Panc1 (cell line): Measurements from ENCODE around the gene TMEM45B. TPM values are rescaled to one million over a fixed set of nuclear protein-coding genes. Genes with fewer than 3 reads are reported as not detected.

Experiments
- ATAC-seq: fragments of 200-7000 bp; cut with Tn5 transposase; 2 replicates; pipeline ENCODE4 v1.9.1; 2020; ENCODE audit warnings: mild to moderate bottlenecking, moderate library complexity
- BruUV-seq: library from RNA; stranded (reverse); fragments of 400-500 nt; replicated peaks from 2 replicates; lab custom pipeline; 2021; lab: Mats Ljungman, UMichigan
- CTCF ChIA-PET: fragments of 300-600 bp; sonication (Branson Sonifier 250); formaldehyde crosslinking; loops from one replicate; lab custom pipeline; 2022; ENCODE audit warnings: antibody characterized with exemption; lab: Charles Lee
- POLR2A ChIA-PET: fragments of 300-600 bp; sonication (Branson Sonifier 250); formaldehyde crosslinking; loops from one replicate; lab custom pipeline; 2022; ENCODE audit warnings: antibody characterized with exemption; lab: Charles Lee
- DNase-seq: peaks from one replicate; pipeline ENCODE4 v3.0.0-alpha.2; 2010; ENCODE audit warnings: low read depth, low spot score
- H3K27ac ChIP-seq: 2 replicates; pipeline ENCODE4 v1.5.1; 2011; ENCODE audit warnings: mild to moderate bottlenecking, low read length, inconsistent platforms
- H3K27me3 ChIP-seq: fragments of 200-500 bp; sonication (Bioruptor generic); 2 replicates; pipeline ENCODE4 v1.6.0; 2014; ENCODE audit warnings: low read length, inconsistent platforms; ENCODE audit not compliant: control insufficient read depth, insufficient read depth
- H3K36me3 ChIP-seq: fragments of 200-500 bp; sonication (Bioruptor generic); 2 replicates; pipeline ENCODE4 v1.5.1; 2014; ENCODE audit warnings: inconsistent platforms, mild to moderate bottlenecking, low read length, moderate library complexity; ENCODE audit not compliant: control insufficient read depth, insufficient read depth
- H3K4me1 ChIP-seq: 2 replicates; pipeline ENCODE4 v1.5.1; 2011; ENCODE audit warnings: inconsistent platforms, mild to moderate bottlenecking, low read length, moderate library complexity; ENCODE audit not compliant: control insufficient read depth, insufficient read depth
- H3K4me3 ChIP-seq, 2 experiments: 2 replicates each; pipeline ENCODE4 v1.5.1; 2011 to 2012; ENCODE audit warnings: low read depth in 2 of 2, low read length in 2 of 2, mild to moderate bottlenecking in 2 of 2, inconsistent platforms in 1 of 2, moderate library complexity in 1 of 2
- H3K9me3 ChIP-seq: fragments of 200-500 bp; sonication (Bioruptor generic); 2 replicates; pipeline ENCODE4 v1.5.1; 2014; ENCODE audit warnings: low read depth, mild to moderate bottlenecking, inconsistent platforms, low read length, moderate library complexity; ENCODE audit not compliant: control insufficient read depth, insufficient read depth
- CTCF ChIP-seq: fragments of 450-650 bp; IDR thresholded peaks from 2 replicates; pipeline ENCODE4 v1.5.1; 2017; ENCODE audit warnings: mild to moderate bottlenecking
- POLR2AphosphoS5 ChIP-seq: IDR thresholded peaks from 2 replicates; pipeline ENCODE4 v1.6.1; 2012; ENCODE audit warnings: mild to moderate bottlenecking, low read depth, low read length, moderate library complexity
- REST ChIP-seq, 2 experiments: IDR thresholded peaks; 2 replicates each; pipeline ENCODE4 v1.6.1; 2011 to 2012; ENCODE audit warnings: low read depth in 2 of 2, control low read depth in 1 of 2, low read length in 1 of 2, mild to moderate bottlenecking in 1 of 2, moderate library complexity in 1 of 2; ENCODE audit not compliant: insufficient read depth in 1 of 2
- SIN3A ChIP-seq: IDR thresholded peaks from 2 replicates; pipeline ENCODE4 v1.6.1; 2012; ENCODE audit warnings: low read depth, mild to moderate bottlenecking, low read length, moderate library complexity, borderline replicate concordance; ENCODE audit not compliant: insufficient read depth
- TCF7L2 ChIP-seq: IDR thresholded peaks from 2 replicates; pipeline ENCODE4 v1.6.1; 2011; ENCODE audit warnings: mild to moderate bottlenecking, low read depth, low read length, inconsistent platforms
- in situ Hi-C: cut with HindIII; loops from 2 replicates; pipeline ENCODE4 v1.10.0; 2016; ENCODE audit warnings: low sequenced_read_pairs, low pct_unique_long_range_greater_than_20kb
- intact Hi-C: fragments of 100-400 bp; cut with micrococcal nuclease; formaldehyde crosslinking; loops from one replicate; pipeline ENCODE4 v1.10.0; 2022; ENCODE audit not compliant: unreplicated experiment
- total RNA-seq: library from RNA; stranded (reverse); gene quantifications from one replicate; pipeline ENCODE4 v1.2.1, GENCODE V29; 2021; ENCODE audit not compliant: unreplicated experiment

TMEM45B gene
- total RNA-seq, 1 experiment from 2014 or later: 2.6 TPM

DNA sequence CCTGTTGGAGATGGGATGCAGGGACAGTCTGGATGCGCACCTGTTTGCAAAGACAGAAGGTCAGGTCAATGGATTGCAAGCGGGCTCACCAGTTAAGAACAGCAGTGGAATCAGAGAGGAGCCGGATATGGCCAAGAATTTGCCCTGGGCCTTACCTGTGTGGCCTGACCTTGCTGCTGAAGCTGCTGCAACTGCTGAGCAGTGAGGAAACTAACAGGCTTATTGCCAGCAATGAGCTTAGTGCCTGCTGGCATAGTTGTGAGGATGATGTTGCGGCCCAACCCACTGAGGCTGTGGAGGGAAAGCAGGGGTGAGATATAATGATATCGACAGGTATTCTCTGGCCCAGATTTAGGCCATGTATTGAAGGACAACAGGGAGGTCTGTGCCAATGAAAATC is 49.2 kb downstream of the TMEM45B start:
- ATAC-seq (no peak), DNase-seq (no peak)
- H3K4me1 ChIP-seq: peaks cover 29% of the 10 kb centered on the region
- in situ Hi-C loops: no loop called here
- H3K4me3 ChIP-seq: no peak overlapping the region
- no peaks in the 10 kb centered on the region for H3K27me3 ChIP-seq
- BruUV-seq: no TSS peak
- TF ChIP-seq POLR2AphosphoS5 (no peak), TCF7L2 (no peak), SIN3A (no peak), CTCF (no peak), REST (IDR thresholded peaks at IDR 0.05; ENCODE audit: insufficient read depth in 1 of 2, low read depth in 2 of 2, low read length in 1 of 2) (no peak)
- intact Hi-C loops: no loop called here
- H3K9me3 ChIP-seq: no peaks in the 10 kb centered on the region
- ChIA-PET CTCF (no interaction called here), POLR2A (no interaction called here)
- peaks cover 8% of the 10 kb centered on the region; the same call in 1 of the 2 replicates for H3K36me3 ChIP-seq
- peak overlapping the region; percentile 40; the same call in 1 of the 2 replicates for H3K27ac ChIP-seq

- Histone ChIP-seq H3K27ac (peak overlapping the region; percentile 67), H3K4me1 (peaks cover 29% of the 10 kb centered on the region), H3K4me3 (no peak overlapping the region), H3K36me3 (peaks cover 11% of the 10 kb centered on the region; the same call in 1 of the 2 replicates), H3K27me3 (no peaks in the 10 kb centered on the region), H3K9me3 (no peaks in the 10 kb centered on the region)
- ChIA-PET POLR2A (no interaction called here), CTCF (no interaction called here)
- no TSS peak for BruUV-seq
- ATAC-seq (no peak), DNase-seq (no peak)
- in situ Hi-C loops: no loop called here
- TF ChIP-seq SIN3A (no peak), CTCF (no peak), REST (IDR thresholded peaks at IDR 0.05; ENCODE audit: insufficient read depth in 1 of 2, low read depth in 2 of 2, low read length in 1 of 2) (no peak), POLR2AphosphoS5 (no peak), TCF7L2 (no peak)
- intact Hi-C loops: no loop called here
Observed at GRCh38 chr11:129865701-129866100, 50.1 kb downstream of the TMEM45B start.
